Ovary (tissue), 3 donors: ENCODE results near the gene DNAH3.

Experiments used
- EP300 ChIP-seq: sonication (generic); formaldehyde crosslinking; IDR thresholded peaks from one replicate; pipeline ENCODE4 v1.6.1; 2017; ENCODE audit warnings: antibody characterized with exemption
- POLR2A ChIP-seq: fragments of 450-650 bp; IDR thresholded peaks from one replicate; pipeline ENCODE4 v1.6.1; 2017; ENCODE audit warnings: antibody characterized with exemption, mild to moderate bottlenecking, moderate library complexity
- TF ChIP-seq, protein P1 (sequence below), 3 donors: fragments of 450-650 bp in 2 of 3; fragments of 200-600 bp in 1 of 3; IDR thresholded peaks; one replicate each; pipeline versions ENCODE4 v1.5.1 to v1.8.0; 2016 to 2022; ENCODE audit warnings: antibody characterized with exemption in 3 of 3, mild to moderate bottlenecking in 1 of 3
- donor health status: DM: no; HTN: no; CAD: no.

DNA sequence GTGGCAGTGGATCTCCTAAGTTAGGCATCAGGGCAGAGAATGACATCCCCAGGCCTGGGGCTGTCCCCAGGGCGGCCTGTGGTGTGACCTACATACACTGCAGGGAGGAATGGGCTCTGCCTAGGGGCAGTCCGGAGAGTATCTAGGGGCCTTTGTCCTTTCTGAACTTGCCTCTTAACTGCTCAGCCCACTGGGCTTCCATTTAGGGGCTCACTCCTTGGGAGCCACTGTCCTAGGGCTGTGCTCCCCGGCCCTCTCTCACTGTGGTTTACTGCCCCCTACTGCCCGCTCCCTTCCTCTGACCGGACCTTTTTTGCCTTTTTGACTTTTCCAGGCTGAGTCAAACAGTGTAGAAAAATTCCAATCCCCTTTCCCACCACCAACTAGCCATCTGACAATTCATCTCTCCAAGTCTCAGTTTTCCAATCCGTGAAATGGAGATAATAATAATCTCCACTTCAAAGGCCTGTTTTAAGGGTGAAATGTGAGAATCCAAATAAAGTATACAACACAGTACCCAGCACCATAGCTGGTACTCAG, 66.8 kb downstream of the DNAH3 start:
- TF ChIP-seq, protein P1, sequence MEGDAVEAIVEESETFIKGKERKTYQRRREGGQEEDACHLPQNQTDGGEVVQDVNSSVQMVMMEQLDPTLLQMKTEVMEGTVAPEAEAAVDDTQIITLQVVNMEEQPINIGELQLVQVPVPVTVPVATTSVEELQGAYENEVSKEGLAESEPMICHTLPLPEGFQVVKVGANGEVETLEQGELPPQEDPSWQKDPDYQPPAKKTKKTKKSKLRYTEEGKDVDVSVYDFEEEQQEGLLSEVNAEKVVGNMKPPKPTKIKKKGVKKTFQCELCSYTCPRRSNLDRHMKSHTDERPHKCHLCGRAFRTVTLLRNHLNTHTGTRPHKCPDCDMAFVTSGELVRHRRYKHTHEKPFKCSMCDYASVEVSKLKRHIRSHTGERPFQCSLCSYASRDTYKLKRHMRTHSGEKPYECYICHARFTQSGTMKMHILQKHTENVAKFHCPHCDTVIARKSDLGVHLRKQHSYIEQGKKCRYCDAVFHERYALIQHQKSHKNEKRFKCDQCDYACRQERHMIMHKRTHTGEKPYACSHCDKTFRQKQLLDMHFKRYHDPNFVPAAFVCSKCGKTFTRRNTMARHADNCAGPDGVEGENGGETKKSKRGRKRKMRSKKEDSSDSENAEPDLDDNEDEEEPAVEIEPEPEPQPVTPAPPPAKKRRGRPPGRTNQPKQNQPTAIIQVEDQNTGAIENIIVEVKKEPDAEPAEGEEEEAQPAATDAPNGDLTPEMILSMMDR (IDR thresholded peaks at IDR 0.05) = peak in 2 of 3 donors; percentile 15 to 46
- TF ChIP-seq POLR2A = no peak
- TF ChIP-seq EP300 = no peak
